ENCODE measurements around the gene B3GNT9.

GRCh38 chr16:67150047-67150832 is 558 bp downstream of the B3GNT9 start:
- no peak for TF ChIP-seq EP300 (IDR thresholded peaks at IDR 0.05; ENCODE audit: borderline replicate concordance)
- peak; percentile 93 for TF ChIP-seq ZBTB7A (IDR thresholded peaks at IDR 0.05; ENCODE audit: low read depth)
- no peak for TF ChIP-seq YY1 (IDR thresholded peaks at IDR 0.05; ENCODE audit: low read depth)
- TF ChIP-seq TAF1 (IDR thresholded peaks at IDR 0.05; ENCODE audit: low read depth), result no peak
- no peak for TF ChIP-seq FOXM1 (IDR thresholded peaks at IDR 0.05; ENCODE audit: borderline replicate concordance, low read depth)
- TF ChIP-seq RAD21 (IDR thresholded peaks at IDR 0.05; ENCODE audit: low read depth), result no peak
- TF ChIP-seq, protein P1, sequence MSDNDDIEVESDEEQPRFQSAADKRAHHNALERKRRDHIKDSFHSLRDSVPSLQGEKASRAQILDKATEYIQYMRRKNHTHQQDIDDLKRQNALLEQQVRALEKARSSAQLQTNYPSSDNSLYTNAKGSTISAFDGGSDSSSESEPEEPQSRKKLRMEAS (IDR thresholded peaks at IDR 0.05), result peak; percentile 25; the same call in 1 of the 2 replicates
- peak; percentile 42; the same call in 1 of the 2 replicates for TF ChIP-seq EGR1 (IDR thresholded peaks at IDR 0.05)
- TF ChIP-seq, protein P2, sequence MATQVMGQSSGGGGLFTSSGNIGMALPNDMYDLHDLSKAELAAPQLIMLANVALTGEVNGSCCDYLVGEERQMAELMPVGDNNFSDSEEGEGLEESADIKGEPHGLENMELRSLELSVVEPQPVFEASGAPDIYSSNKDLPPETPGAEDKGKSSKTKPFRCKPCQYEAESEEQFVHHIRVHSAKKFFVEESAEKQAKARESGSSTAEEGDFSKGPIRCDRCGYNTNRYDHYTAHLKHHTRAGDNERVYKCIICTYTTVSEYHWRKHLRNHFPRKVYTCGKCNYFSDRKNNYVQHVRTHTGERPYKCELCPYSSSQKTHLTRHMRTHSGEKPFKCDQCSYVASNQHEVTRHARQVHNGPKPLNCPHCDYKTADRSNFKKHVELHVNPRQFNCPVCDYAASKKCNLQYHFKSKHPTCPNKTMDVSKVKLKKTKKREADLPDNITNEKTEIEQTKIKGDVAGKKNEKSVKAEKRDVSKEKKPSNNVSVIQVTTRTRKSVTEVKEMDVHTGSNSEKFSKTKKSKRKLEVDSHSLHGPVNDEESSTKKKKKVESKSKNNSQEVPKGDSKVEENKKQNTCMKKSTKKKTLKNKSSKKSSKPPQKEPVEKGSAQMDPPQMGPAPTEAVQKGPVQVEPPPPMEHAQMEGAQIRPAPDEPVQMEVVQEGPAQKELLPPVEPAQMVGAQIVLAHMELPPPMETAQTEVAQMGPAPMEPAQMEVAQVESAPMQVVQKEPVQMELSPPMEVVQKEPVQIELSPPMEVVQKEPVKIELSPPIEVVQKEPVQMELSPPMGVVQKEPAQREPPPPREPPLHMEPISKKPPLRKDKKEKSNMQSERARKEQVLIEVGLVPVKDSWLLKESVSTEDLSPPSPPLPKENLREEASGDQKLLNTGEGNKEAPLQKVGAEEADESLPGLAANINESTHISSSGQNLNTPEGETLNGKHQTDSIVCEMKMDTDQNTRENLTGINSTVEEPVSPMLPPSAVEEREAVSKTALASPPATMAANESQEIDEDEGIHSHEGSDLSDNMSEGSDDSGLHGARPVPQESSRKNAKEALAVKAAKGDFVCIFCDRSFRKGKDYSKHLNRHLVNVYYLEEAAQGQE (IDR thresholded peaks at IDR 0.05; ENCODE audit: low read depth), result no peak
- no peak for TF ChIP-seq TCF12 (IDR thresholded peaks at IDR 0.05; ENCODE audit: low read depth)
- no peak for TF ChIP-seq CREB1 (IDR thresholded peaks at IDR 0.05; ENCODE audit: low read depth)
